ENCODE results near the gene IRX1.

The IRX1 gene

DNA sequence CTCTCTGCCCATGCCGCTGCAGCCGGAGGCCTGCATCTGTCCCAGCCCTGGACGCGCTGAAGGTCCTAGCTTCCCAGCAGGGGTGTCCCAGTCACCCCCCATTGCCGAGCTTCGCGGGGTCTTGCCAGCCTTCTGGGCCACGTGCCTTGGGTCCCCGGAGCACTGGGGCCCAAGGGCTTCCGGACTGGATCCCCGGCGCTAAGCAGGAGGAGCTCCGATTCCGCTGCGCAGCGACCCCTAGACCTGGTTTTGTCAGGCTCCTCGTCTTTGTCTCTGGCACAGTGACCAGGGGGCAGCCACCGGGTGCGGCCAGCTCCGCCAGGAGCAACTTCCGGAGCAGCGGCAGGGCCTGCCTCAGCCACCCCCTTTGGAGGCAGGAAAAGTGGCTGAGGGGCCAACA is 3.3 kb upstream of the IRX1 start:
- WGBS, result 3% methylated on average over 22 of the region's 22 CpGs
- no peak overlapping the region for H3K18ac ChIP-seq (ENCODE audit: low read depth in 1 of 2, low read length in 2 of 2)
- no peak overlapping the region for H4K8ac ChIP-seq (ENCODE audit: low read length)
- DNase-seq, result no peak
- peak overlapping the region; percentile 23 for H2BK15ac ChIP-seq (ENCODE audit: low read depth, poor library complexity, severe bottlenecking)
- peaks cover 48 to 76% of the 10 kb centered on the region in 2 experiments for H3K27me3 ChIP-seq (ENCODE audit: control insufficient read depth in 1 of 2, insufficient read depth in 1 of 2, low read length in 2 of 2)
- no peak overlapping the region for H3K4ac ChIP-seq (ENCODE audit: low read depth in 1 of 2, low read length in 2 of 2)
- no peak overlapping the region for H3K4me3 ChIP-seq (ENCODE audit: insufficient read depth in 1 of 2, low read depth in 1 of 2, low read length in 2 of 2)
- H3K4me2 ChIP-seq (ENCODE audit: low read length, poor library complexity, severe bottlenecking), result no peak overlapping the region
- peaks cover 0 to 5% of the 10 kb centered on the region in 2 experiments for H3K36me3 ChIP-seq (ENCODE audit: control insufficient read depth in 1 of 2, insufficient read depth in 2 of 2, low read depth in 1 of 2, low read length in 2 of 2)
- H3K23ac ChIP-seq (ENCODE audit: low read length in 2 of 2), result no peak overlapping the region
- H2BK120ac ChIP-seq (ENCODE audit: low read depth, low read length), result no peak overlapping the region
- peaks cover 7% of the 10 kb centered on the region for H3K4me1 ChIP-seq (ENCODE audit: control insufficient read depth, insufficient read depth, low read depth, low read length)
- H3K9ac ChIP-seq (ENCODE audit: low read length), result no peak overlapping the region
- H3K27ac ChIP-seq (ENCODE audit: low read length, poor library complexity, severe bottlenecking), result no peak overlapping the region
- H3K9me3 ChIP-seq (ENCODE audit: control insufficient read depth, low read length), result no peaks in the 10 kb centered on the region
- H2BK12ac ChIP-seq (ENCODE audit: low read length in 2 of 2), result no peak overlapping the region
- H3K79me1 ChIP-seq (replicated peaks; ENCODE audit: low read length, poor library complexity, severe bottlenecking), result no peaks in the 10 kb centered on the region
- no peak overlapping the region for H2AK5ac ChIP-seq (ENCODE audit: low read length, severe bottlenecking)
- no peak overlapping the region for H3K14ac ChIP-seq (ENCODE audit: low read length in 2 of 2)
- no peak overlapping the region for H2AFZ ChIP-seq (ENCODE audit: low read depth, low read length)
- H2BK5ac ChIP-seq (ENCODE audit: low read depth, low read length, poor library complexity, severe bottlenecking), result no peak overlapping the region
- H4K91ac ChIP-seq (ENCODE audit: low read length), result no peak overlapping the region

DNA sequence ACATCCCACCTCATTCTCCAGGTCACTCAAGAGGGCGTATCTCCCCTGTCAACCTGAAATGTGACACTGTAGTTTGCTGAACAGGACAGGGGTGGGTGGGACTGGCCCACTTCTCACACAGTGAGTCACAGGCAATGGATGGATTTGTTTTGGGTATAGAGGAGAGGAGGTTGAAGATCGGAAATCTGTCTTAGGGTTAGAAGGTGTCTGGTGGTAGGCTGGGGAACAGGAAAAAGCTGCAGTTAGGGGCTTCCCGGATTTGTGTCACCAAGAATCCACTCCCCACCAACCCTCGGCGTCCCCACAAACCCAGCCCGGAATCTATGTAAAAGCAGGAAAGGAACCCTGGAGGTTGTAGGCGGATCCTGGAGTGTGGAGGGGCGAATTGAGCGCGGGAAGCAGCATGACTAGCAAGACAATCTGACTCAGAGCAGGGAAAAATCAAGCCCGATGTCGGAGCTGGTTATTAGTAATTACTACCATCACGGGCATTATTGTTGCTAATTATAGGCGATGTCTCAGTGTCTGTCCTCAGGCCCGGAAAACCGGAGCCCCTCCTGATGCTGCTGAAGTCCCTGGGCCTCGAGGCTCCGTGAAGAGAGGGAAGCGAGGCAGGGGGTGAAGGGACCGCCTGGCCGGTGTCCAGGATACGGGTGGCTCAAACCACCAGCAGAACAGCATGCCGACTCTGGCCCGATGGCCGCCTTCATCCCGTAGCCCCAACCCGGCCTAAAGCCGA is 1.7 kb upstream of the IRX1 start:
- Histone ChIP-seq H3K4ac (ENCODE audit: low read depth in 1 of 2, low read length in 2 of 2) (no peak overlapping the region), H2BK120ac (ENCODE audit: low read depth, low read length) (no peak overlapping the region), H2BK12ac (ENCODE audit: low read length in 2 of 2) (no peak overlapping the region), H2BK15ac (ENCODE audit: low read depth, poor library complexity, severe bottlenecking) (no peak overlapping the region), H3K14ac (ENCODE audit: low read length in 2 of 2) (no peak overlapping the region), H4K91ac (ENCODE audit: low read length) (no peak overlapping the region), H3K79me1 (replicated peaks; ENCODE audit: low read length, poor library complexity, severe bottlenecking) (no peaks in the 10 kb centered on the region), H3K36me3 (ENCODE audit: control insufficient read depth in 1 of 2, insufficient read depth in 2 of 2, low read depth in 1 of 2, low read length in 2 of 2) (peaks cover 0 to 5% of the 10 kb centered on the region in 2 experiments), H4K8ac (ENCODE audit: low read length) (no peak overlapping the region), H2BK5ac (ENCODE audit: low read depth, low read length, poor library complexity, severe bottlenecking) (no peak overlapping the region), H3K23ac (ENCODE audit: low read length in 2 of 2) (no peak overlapping the region), H3K27ac (ENCODE audit: low read length, poor library complexity, severe bottlenecking) (no peak overlapping the region), H3K9ac (ENCODE audit: low read length) (peak overlapping the region; percentile 38), H3K9me3 (ENCODE audit: control insufficient read depth, low read length) (no peaks in the 10 kb centered on the region), H2AFZ (ENCODE audit: low read depth, low read length) (no peak overlapping the region), H3K4me2 (ENCODE audit: low read length, poor library complexity, severe bottlenecking) (no peak overlapping the region), H3K18ac (ENCODE audit: low read depth in 1 of 2, low read length in 2 of 2) (no peak overlapping the region), H3K4me3 (ENCODE audit: insufficient read depth in 1 of 2, low read depth in 1 of 2, low read length in 2 of 2) (peak overlapping the region in 1 of 2 experiments; percentile 77), H2AK5ac (ENCODE audit: low read length, severe bottlenecking) (no peak overlapping the region), H3K4me1 (ENCODE audit: control insufficient read depth, insufficient read depth, low read depth, low read length) (peaks cover 7% of the 10 kb centered on the region), H3K27me3 (ENCODE audit: control insufficient read depth in 1 of 2, insufficient read depth in 1 of 2, low read length in 2 of 2) (peaks cover 40 to 92% of the 10 kb centered on the region in 2 experiments)
- 2% methylated on average over 18 of the region's 28 CpGs for WGBS
- no peak for DNase-seq

DNA sequence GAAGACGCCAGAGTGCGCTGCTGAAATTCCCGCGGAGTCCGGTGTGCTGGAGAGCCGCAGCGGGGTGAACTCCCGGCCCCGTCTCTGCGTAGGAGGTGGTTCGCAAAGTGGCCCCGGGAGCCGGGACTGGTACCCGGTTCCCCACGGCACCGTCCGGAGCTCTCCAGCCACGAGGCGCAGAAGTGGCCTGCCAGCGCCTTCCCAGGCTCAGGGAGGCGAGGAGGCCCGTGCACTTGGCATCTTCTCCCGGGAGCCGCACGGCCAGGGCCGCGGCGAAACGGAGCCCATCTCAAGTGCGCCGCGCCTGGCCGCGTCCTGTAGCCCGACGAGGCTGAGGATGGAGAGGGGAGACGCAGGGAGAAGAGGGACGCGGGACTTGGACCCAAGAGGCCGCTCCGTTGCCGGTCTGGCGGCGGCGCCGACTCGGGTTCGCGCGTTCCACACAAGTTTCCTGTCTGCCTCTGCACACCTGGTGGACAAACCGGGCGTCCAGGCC is 1.1 kb upstream of the IRX1 start:
- Histone ChIP-seq H3K23ac (ENCODE audit: low read length in 2 of 2) (peak overlapping the region in 1 of 2 experiments; percentile 31), H4K91ac (ENCODE audit: low read length) (no peak overlapping the region)
- under 1% methylated on average over 49 of the region's 52 CpGs for WGBS

DNA sequence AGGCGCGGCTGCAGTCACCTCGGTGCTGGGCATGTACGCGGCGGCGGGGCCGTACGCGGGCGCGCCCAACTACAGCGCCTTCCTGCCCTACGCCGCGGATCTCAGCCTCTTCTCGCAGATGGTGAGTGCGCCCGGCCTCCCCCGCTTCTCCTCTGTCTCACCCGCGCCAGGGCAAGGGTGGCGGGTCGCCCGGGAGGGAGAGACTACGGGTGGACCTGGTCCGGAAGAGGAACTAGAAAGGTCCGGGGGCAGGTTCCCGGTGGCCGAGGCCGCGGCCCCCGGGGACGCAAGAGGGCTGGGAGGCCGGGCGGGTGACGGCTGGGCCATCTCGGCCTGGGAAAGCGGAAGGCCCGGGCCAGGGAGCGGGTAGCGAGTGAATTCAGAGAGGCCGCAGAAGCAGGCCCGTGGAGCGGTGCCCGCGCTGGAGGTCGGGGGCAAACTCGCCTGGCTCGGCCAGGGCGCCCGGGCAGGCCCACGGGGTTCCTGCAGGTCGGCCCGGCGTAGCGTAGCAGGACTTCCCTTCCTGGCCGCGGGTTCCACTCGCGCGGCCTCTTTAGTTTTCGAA is 711 bp downstream of the IRX1 start:
- no peak overlapping the region for H3K4me2 ChIP-seq (ENCODE audit: low read length, poor library complexity, severe bottlenecking)
- WGBS, result under 1% methylated on average over 42 of the region's 63 CpGs

More for the DNA sequence above, 1.1 kb upstream of the IRX1 start:
- H3K27me3 ChIP-seq (ENCODE audit: control insufficient read depth in 1 of 2, insufficient read depth in 1 of 2, low read length in 2 of 2), result peaks cover 34 to 93% of the 10 kb centered on the region in 2 experiments
- no peak overlapping the region for H2AFZ ChIP-seq (ENCODE audit: low read depth, low read length)
- H3K18ac ChIP-seq (ENCODE audit: low read depth in 1 of 2, low read length in 2 of 2), result no peak overlapping the region
- peaks cover 7% of the 10 kb centered on the region for H3K4me1 ChIP-seq (ENCODE audit: control insufficient read depth, insufficient read depth, low read depth, low read length)
- H2BK15ac ChIP-seq (ENCODE audit: low read depth, poor library complexity, severe bottlenecking), result no peak overlapping the region
- no peak overlapping the region for H3K27ac ChIP-seq (ENCODE audit: low read length, poor library complexity, severe bottlenecking)
- H4K8ac ChIP-seq (ENCODE audit: low read length), result no peak overlapping the region
- H2BK5ac ChIP-seq (ENCODE audit: low read depth, low read length, poor library complexity, severe bottlenecking), result no peak overlapping the region
- H3K14ac ChIP-seq (ENCODE audit: low read length in 2 of 2), result no peak overlapping the region
- H2BK12ac ChIP-seq (ENCODE audit: low read length in 2 of 2), result no peak overlapping the region
- peak overlapping the region in 1 of 2 experiments; percentile 77 for H3K4me3 ChIP-seq (ENCODE audit: insufficient read depth in 1 of 2, low read depth in 1 of 2, low read length in 2 of 2)
- DNase-seq, result no peak
- no peak overlapping the region for H3K4ac ChIP-seq (ENCODE audit: low read depth in 1 of 2, low read length in 2 of 2)
- no peaks in the 10 kb centered on the region for H3K9me3 ChIP-seq (ENCODE audit: control insufficient read depth, low read length)
- no peak overlapping the region for H3K4me2 ChIP-seq (ENCODE audit: low read length, poor library complexity, severe bottlenecking)
- H2AK5ac ChIP-seq (ENCODE audit: low read length, severe bottlenecking), result no peak overlapping the region
- no peaks in the 10 kb centered on the region for H3K79me1 ChIP-seq (replicated peaks; ENCODE audit: low read length, poor library complexity, severe bottlenecking)
- H3K9ac ChIP-seq (ENCODE audit: low read length), result peak overlapping the region; percentile 38
- peaks cover 0 to 5% of the 10 kb centered on the region in 2 experiments for H3K36me3 ChIP-seq (ENCODE audit: control insufficient read depth in 1 of 2, insufficient read depth in 2 of 2, low read depth in 1 of 2, low read length in 2 of 2)
- no peak overlapping the region for H2BK120ac ChIP-seq (ENCODE audit: low read depth, low read length)

More for the DNA sequence above, 711 bp downstream of the IRX1 start:
- Histone ChIP-seq H3K9me3 (ENCODE audit: control insufficient read depth, low read length) (no peaks in the 10 kb centered on the region), H2BK15ac (ENCODE audit: low read depth, poor library complexity, severe bottlenecking) (no peak overlapping the region), H3K18ac (ENCODE audit: low read depth in 1 of 2, low read length in 2 of 2) (no peak overlapping the region), H3K79me1 (replicated peaks; ENCODE audit: low read length, poor library complexity, severe bottlenecking) (no peaks in the 10 kb centered on the region), H3K4ac (ENCODE audit: low read depth in 1 of 2, low read length in 2 of 2) (no peak overlapping the region), H2BK120ac (ENCODE audit: low read depth, low read length) (no peak overlapping the region), H3K4me3 (ENCODE audit: insufficient read depth in 1 of 2, low read depth in 1 of 2, low read length in 2 of 2) (peak overlapping the region in 1 of 2 experiments; percentile 87), H2BK5ac (ENCODE audit: low read depth, low read length, poor library complexity, severe bottlenecking) (no peak overlapping the region), H2BK12ac (ENCODE audit: low read length in 2 of 2) (no peak overlapping the region), H3K27me3 (ENCODE audit: control insufficient read depth in 1 of 2, insufficient read depth in 1 of 2, low read length in 2 of 2) (peaks cover 16 to 91% of the 10 kb centered on the region in 2 experiments), H3K27ac (ENCODE audit: low read length, poor library complexity, severe bottlenecking) (no peak overlapping the region), H3K14ac (ENCODE audit: low read length in 2 of 2) (no peak overlapping the region), H3K4me1 (ENCODE audit: control insufficient read depth, insufficient read depth, low read depth, low read length) (peaks cover 9% of the 10 kb centered on the region), H4K8ac (ENCODE audit: low read length) (no peak overlapping the region), H2AFZ (ENCODE audit: low read depth, low read length) (no peak overlapping the region), H3K36me3 (ENCODE audit: control insufficient read depth in 1 of 2, insufficient read depth in 2 of 2, low read depth in 1 of 2, low read length in 2 of 2) (peaks cover 0 to 1% of the 10 kb centered on the region in 2 experiments), H3K23ac (ENCODE audit: low read length in 2 of 2) (no peak overlapping the region), H4K91ac (ENCODE audit: low read length) (no peak overlapping the region), H2AK5ac (ENCODE audit: low read length, severe bottlenecking) (no peak overlapping the region), H3K9ac (ENCODE audit: low read length) (peak overlapping the region; percentile 89)
- DNase-seq, result no peak

Measured in mesenchymal stem cell (in vitro differentiated cells and primary cell).